Skeletal muscle satellite cell (primary cell): ENCODE data around the gene MEGF6.
A peak's percentile ranks its signal among the peaks of the same experiment; 100 is the strongest.

Experiments used
- H3K27me3 ChIP-seq: 2 replicates; pipeline ENCODE4 v1.7.0; 2013; ENCODE audit warnings: low read length; ENCODE audit not compliant: control insufficient read depth, insufficient read depth
- H3K36me3 ChIP-seq: 2 replicates; pipeline ENCODE4 v1.7.0; 2013; ENCODE audit warnings: mild to moderate bottlenecking, control low read depth, low read length; ENCODE audit not compliant: insufficient read depth
- H3K4me1 ChIP-seq: 2 replicates; pipeline ENCODE4 v1.7.0; 2013; ENCODE audit warnings: low read length; ENCODE audit not compliant: control insufficient read depth, insufficient read depth
- H3K4me2 ChIP-seq: 2 replicates; pipeline ENCODE4 v1.7.0; 2013; ENCODE audit warnings: mild to moderate bottlenecking, low read length
- H3K4me3 ChIP-seq: 2 replicates; pipeline ENCODE4 v1.7.0; 2013; ENCODE audit warnings: low read length
- H3K9ac ChIP-seq: 2 replicates; pipeline ENCODE4 v1.7.0; 2013; ENCODE audit warnings: mild to moderate bottlenecking, low read depth, low read length, moderate library complexity
- H3K9me3 ChIP-seq: replicated peaks from 2 replicates; pipeline ENCODE4 v1.7.0; 2013; ENCODE audit warnings: mild to moderate bottlenecking, control low read depth, low read length

Gene MEGF6

GRCh38 chr1:3454811-3455618 is 156.3 kb downstream of the MEGF6 start:
- Histone ChIP-seq H3K4me2 (peak overlapping the region; percentile 52), H3K4me3 (no peak overlapping the region), H3K36me3 (no peaks in the 10 kb centered on the region), H3K27me3 (peaks cover 61% of the 10 kb centered on the region), H3K9me3 (no peaks in the 10 kb centered on the region), H3K4me1 (no peaks in the 10 kb centered on the region), H3K9ac (no peak overlapping the region)

- H3K4me1 ChIP-seq, result no peaks in the 10 kb centered on the region
- peak within 1 kb of the TSS; percentile 52 for H3K4me2 ChIP-seq
- H3K4me3 ChIP-seq, result no peak within 1 kb of the TSS
- H3K9me3 ChIP-seq, result no peaks in the 10 kb centered on the region
- H3K9ac ChIP-seq, result no peak within 1 kb of the TSS
- H3K36me3 ChIP-seq, result no peaks in the 10 kb centered on the region
- peaks cover 63% of the 10 kb centered on the region for H3K27me3 ChIP-seq
These were observed 157.2 kb downstream of the MEGF6 start, which contains the start of gene ARHGEF16 for GRCh38 chr1:3453891-3454810. TSS of gene ARHGEF16 (plus strand) at chr1:3454665. CDS start at chr1:3463085, 8,420 bp downstream.

GRCh38 chr1:3453203-3453761 is 158.0 kb downstream of the MEGF6 start:
- Histone ChIP-seq H3K4me2 (no peak overlapping the region), H3K9ac (no peak overlapping the region), H3K27me3 (peaks cover 60% of the 10 kb centered on the region)

GRCh38 chr1:3452866-3453175 is 158.5 kb downstream of the MEGF6 start:
- no peak overlapping the region for H3K4me3 ChIP-seq
- H3K9me3 ChIP-seq, result no peaks in the 10 kb centered on the region
- H3K9ac ChIP-seq, result peak overlapping the region; percentile 41
- no peak overlapping the region for H3K4me2 ChIP-seq
- no peaks in the 10 kb centered on the region for H3K4me1 ChIP-seq
- peaks cover 57% of the 10 kb centered on the region for H3K27me3 ChIP-seq
- no peaks in the 10 kb centered on the region for H3K36me3 ChIP-seq

More at GRCh38 chr1:3453203-3453761, 158.0 kb downstream of the MEGF6 start:
- Histone ChIP-seq H3K9me3 (no peaks in the 10 kb centered on the region), H3K36me3 (no peaks in the 10 kb centered on the region), H3K4me3 (no peak overlapping the region), H3K4me1 (no peaks in the 10 kb centered on the region)

GRCh38 chr1:3451994-3452865 is 159.1 kb downstream of the MEGF6 start:
- no peaks in the 10 kb centered on the region for H3K9me3 ChIP-seq
- H3K27me3 ChIP-seq, result peaks cover 56% of the 10 kb centered on the region
- no peak overlapping the region for H3K4me3 ChIP-seq
- no peak overlapping the region for H3K4me2 ChIP-seq
- H3K4me1 ChIP-seq, result no peaks in the 10 kb centered on the region
- H3K36me3 ChIP-seq, result no peaks in the 10 kb centered on the region
- peak overlapping the region; percentile 41 for H3K9ac ChIP-seq

- H3K36me3 ChIP-seq, result no peaks in the 10 kb centered on the region
- H3K4me2 ChIP-seq, result no peak overlapping the region
- no peak overlapping the region for H3K9ac ChIP-seq
- peaks cover 45% of the 10 kb centered on the region for H3K27me3 ChIP-seq
- no peak overlapping the region for H3K4me3 ChIP-seq
- H3K4me1 ChIP-seq, result no peaks in the 10 kb centered on the region
- no peaks in the 10 kb centered on the region for H3K9me3 ChIP-seq
These were observed 160.3 kb downstream of the MEGF6 start for GRCh38 chr1:3450983-3451382.

GRCh38 chr1:3450202-3450863 is 161.0 kb downstream of the MEGF6 start:
- Histone ChIP-seq H3K9me3 (no peaks in the 10 kb centered on the region), H3K4me3 (no peak overlapping the region), H3K36me3 (no peaks in the 10 kb centered on the region), H3K4me2 (no peak overlapping the region), H3K4me1 (no peaks in the 10 kb centered on the region), H3K27me3 (peaks cover 40% of the 10 kb centered on the region), H3K9ac (no peak overlapping the region)

- Histone ChIP-seq H3K4me2 (no peak overlapping the region), H3K4me3 (no peak overlapping the region), H3K9ac (no peak overlapping the region), H3K9me3 (no peaks in the 10 kb centered on the region), H3K4me1 (no peaks in the 10 kb centered on the region), H3K36me3 (no peaks in the 10 kb centered on the region), H3K27me3 (peaks cover 43% of the 10 kb centered on the region)
These were observed 166.6 kb downstream of the MEGF6 start for GRCh38 chr1:3444736-3445135.

- no peaks in the 10 kb centered on the region for H3K4me1 ChIP-seq
- H3K36me3 ChIP-seq, result no peaks in the 10 kb centered on the region
- H3K9ac ChIP-seq, result no peak overlapping the region
- H3K27me3 ChIP-seq, result peaks cover 41% of the 10 kb centered on the region
- H3K4me2 ChIP-seq, result no peak overlapping the region
- no peak overlapping the region for H3K4me3 ChIP-seq
- H3K9me3 ChIP-seq, result no peaks in the 10 kb centered on the region
These were observed 167.0 kb downstream of the MEGF6 start for GRCh38 chr1:3444298-3444697.

- no peaks in the 10 kb centered on the region for H3K36me3 ChIP-seq
- peaks cover 42% of the 10 kb centered on the region for H3K27me3 ChIP-seq
- no peak overlapping the region for H3K9ac ChIP-seq
- no peak overlapping the region for H3K4me3 ChIP-seq
- no peak overlapping the region for H3K4me2 ChIP-seq
- H3K4me1 ChIP-seq, result no peaks in the 10 kb centered on the region
- H3K9me3 ChIP-seq, result no peaks in the 10 kb centered on the region
These were observed 167.5 kb downstream of the MEGF6 start for GRCh38 chr1:3443807-3444206.
